ENCODE measurements around the gene C1QTNF4. TPM values are rescaled to one million over a fixed set of nuclear protein-coding genes. Genes with fewer than 3 reads are reported as not detected.

C1QTNF4 gene
- total and polyA plus RNA-seq, 10 of the 15 experiments (the other 5 are each of a cell fraction or from before 2014, with no cell fraction given) = 0.06 TPM; not detected in 9

GRCh38 chr11:47599902-47600301 is 5.7 kb upstream of the C1QTNF4 start:
- RAD21 ChIA-PET (ENCODE audit: unreplicated experiment) = no interaction called here

DNA sequence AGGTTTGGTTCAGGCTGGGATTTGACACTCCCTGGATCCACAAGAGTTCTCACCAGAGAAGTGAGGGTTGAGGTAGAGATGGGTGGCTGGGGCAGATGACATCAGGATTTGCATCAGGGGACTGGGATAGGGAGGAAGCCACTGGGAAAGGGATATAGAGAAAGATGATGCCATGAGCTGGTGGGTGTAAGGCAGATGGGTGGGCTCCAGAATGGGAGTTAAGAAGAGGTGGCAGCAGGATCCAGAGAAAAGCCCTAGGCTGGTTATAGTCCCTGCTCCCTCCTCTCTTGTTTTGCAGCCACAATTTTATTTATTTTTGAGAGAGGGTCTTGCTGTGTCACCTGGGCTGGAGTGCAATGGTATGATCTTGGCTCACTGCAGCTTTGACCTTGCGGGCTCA is 1.8 kb upstream of the C1QTNF4 start:
- 85% methylated on average over 1 of the region's 1 CpG for WGBS (ENCODE audit: insufficient coverage, insufficient replicate concordance, low lambda C conversion rate, missing lambda C conversion rate)
- peaks cover 3 to 23% of the 10 kb centered on the region in 2 experiments for H3K27me3 ChIP-seq (replicated peaks in 1 of 2; ENCODE audit: control insufficient read depth in 2 of 2, insufficient read depth in 2 of 2, low read length in 1 of 2)
- ATAC-seq = no peak
- ChIA-PET POLR2A (interaction anchor here (0.5 to 0.7 kb wide), 2 partner anchors 26 to 179 kb away, joined by 3 to 5 read pairs; no protein-coding TSS in a partner anchor), CTCF (interaction anchor here (0.6 to 0.8 kb wide), 2 partner anchors 22 to 219 kb away, joined by 3 read pairs; no protein-coding TSS in a partner anchor), RAD21 (ENCODE audit: unreplicated experiment) (no interaction called here), SMC1A (ENCODE audit: uncharacterized antibody, unreplicated experiment) (interaction anchor here (0.6 to 1.5 kb wide), 2 partner anchors 10 to 90 kb away, joined by 4 read pairs; no protein-coding TSS in a partner anchor)
- intact Hi-C loops (cut with micrococcal nuclease; ENCODE audit: unreplicated experiment) = no loop called here
- FAIRE-seq = no peak
- H3K27ac ChIP-seq (ENCODE audit: control insufficient read depth, insufficient read depth) = no peak overlapping the region
- no peak overlapping the region for H2AFZ ChIP-seq (ENCODE audit: control insufficient read depth, low read depth, low read length)
- no peaks in the 10 kb centered on the region for H3K79me2 ChIP-seq (ENCODE audit: control insufficient read depth, insufficient read depth, low read length)
- no peak for DNase-seq (ENCODE audit: low read depth, low spot score)
- TF ChIP-seq, protein P1, sequence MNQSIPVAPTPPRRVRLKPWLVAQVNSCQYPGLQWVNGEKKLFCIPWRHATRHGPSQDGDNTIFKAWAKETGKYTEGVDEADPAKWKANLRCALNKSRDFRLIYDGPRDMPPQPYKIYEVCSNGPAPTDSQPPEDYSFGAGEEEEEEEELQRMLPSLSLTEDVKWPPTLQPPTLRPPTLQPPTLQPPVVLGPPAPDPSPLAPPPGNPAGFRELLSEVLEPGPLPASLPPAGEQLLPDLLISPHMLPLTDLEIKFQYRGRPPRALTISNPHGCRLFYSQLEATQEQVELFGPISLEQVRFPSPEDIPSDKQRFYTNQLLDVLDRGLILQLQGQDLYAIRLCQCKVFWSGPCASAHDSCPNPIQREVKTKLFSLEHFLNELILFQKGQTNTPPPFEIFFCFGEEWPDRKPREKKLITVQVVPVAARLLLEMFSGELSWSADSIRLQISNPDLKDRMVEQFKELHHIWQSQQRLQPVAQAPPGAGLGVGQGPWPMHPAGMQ (IDR thresholded peaks at IDR 0.05; ENCODE audit: borderline replicate concordance) = no peak
- no peak for TF ChIP-seq CEBPB (IDR thresholded peaks at IDR 0.05; ENCODE audit: borderline replicate concordance in 1 of 2, low read depth in 2 of 2, low read length in 2 of 2)
- no peak for TF ChIP-seq ZNF24 (IDR thresholded peaks at IDR 0.05)
- TF ChIP-seq, protein P2, sequence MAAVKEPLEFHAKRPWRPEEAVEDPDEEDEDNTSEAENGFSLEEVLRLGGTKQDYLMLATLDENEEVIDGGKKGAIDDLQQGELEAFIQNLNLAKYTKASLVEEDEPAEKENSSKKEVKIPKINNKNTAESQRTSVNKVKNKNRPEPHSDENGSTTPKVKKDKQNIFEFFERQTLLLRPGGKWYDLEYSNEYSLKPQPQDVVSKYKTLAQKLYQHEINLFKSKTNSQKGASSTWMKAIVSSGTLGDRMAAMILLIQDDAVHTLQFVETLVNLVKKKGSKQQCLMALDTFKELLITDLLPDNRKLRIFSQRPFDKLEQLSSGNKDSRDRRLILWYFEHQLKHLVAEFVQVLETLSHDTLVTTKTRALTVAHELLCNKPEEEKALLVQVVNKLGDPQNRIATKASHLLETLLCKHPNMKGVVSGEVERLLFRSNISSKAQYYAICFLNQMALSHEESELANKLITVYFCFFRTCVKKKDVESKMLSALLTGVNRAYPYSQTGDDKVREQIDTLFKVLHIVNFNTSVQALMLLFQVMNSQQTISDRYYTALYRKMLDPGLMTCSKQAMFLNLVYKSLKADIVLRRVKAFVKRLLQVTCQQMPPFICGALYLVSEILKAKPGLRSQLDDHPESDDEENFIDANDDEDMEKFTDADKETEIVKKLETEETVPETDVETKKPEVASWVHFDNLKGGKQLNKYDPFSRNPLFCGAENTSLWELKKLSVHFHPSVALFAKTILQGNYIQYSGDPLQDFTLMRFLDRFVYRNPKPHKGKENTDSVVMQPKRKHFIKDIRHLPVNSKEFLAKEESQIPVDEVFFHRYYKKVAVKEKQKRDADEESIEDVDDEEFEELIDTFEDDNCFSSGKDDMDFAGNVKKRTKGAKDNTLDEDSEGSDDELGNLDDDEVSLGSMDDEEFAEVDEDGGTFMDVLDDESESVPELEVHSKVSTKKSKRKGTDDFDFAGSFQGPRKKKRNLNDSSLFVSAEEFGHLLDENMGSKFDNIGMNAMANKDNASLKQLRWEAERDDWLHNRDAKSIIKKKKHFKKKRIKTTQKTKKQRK (IDR thresholded peaks at IDR 0.05; ENCODE audit: low read depth, low read length) = no peak
- no peak for TF ChIP-seq HDGF (IDR thresholded peaks at IDR 0.05)
- TF ChIP-seq, protein P3, sequence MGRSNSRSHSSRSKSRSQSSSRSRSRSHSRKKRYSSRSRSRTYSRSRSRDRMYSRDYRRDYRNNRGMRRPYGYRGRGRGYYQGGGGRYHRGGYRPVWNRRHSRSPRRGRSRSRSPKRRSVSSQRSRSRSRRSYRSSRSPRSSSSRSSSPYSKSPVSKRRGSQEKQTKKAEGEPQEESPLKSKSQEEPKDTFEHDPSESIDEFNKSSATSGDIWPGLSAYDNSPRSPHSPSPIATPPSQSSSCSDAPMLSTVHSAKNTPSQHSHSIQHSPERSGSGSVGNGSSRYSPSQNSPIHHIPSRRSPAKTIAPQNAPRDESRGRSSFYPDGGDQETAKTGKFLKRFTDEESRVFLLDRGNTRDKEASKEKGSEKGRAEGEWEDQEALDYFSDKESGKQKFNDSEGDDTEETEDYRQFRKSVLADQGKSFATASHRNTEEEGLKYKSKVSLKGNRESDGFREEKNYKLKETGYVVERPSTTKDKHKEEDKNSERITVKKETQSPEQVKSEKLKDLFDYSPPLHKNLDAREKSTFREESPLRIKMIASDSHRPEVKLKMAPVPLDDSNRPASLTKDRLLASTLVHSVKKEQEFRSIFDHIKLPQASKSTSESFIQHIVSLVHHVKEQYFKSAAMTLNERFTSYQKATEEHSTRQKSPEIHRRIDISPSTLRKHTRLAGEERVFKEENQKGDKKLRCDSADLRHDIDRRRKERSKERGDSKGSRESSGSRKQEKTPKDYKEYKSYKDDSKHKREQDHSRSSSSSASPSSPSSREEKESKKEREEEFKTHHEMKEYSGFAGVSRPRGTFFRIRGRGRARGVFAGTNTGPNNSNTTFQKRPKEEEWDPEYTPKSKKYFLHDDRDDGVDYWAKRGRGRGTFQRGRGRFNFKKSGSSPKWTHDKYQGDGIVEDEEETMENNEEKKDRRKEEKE (IDR thresholded peaks at IDR 0.05) = no peak
- H4K20me1 ChIP-seq (ENCODE audit: control insufficient read depth, insufficient read depth) = no peaks in the 10 kb centered on the region
- no peaks in the 10 kb centered on the region for H3K36me3 ChIP-seq (ENCODE audit: control insufficient read depth in 2 of 2, insufficient read depth in 2 of 2, low read length in 1 of 2)
- no TSS peak for BruUV-seq (replicated peaks)
- in situ Hi-C loops (cut with MboI) = no loop called here
- no peak overlapping the region for H3K4me3 ChIP-seq
- peaks cover 7% of the 10 kb centered on the region for H3K4me1 ChIP-seq (ENCODE audit: control insufficient read depth, insufficient read depth, low read length)
- H3K9me3 ChIP-seq (replicated peaks; ENCODE audit: control insufficient read depth, insufficient read depth, low read length) = no peaks in the 10 kb centered on the region
- H3K4me2 ChIP-seq (ENCODE audit: control insufficient read depth, insufficient read depth) = no peak overlapping the region
- no peak overlapping the region for H3K9ac ChIP-seq (ENCODE audit: control insufficient read depth, insufficient read depth, low read length)

More at GRCh38 chr11:47599902-47600301, 5.7 kb upstream of the C1QTNF4 start:
- CTCF ChIA-PET = no interaction called here
- in situ Hi-C loops (cut with MboI) (no loop called here), intact Hi-C loops (cut with micrococcal nuclease; ENCODE audit: unreplicated experiment) (no loop called here)
- no peaks in the 10 kb centered on the region for H3K9me3 ChIP-seq (replicated peaks; ENCODE audit: control insufficient read depth, insufficient read depth, low read length)
- no peaks in the 10 kb centered on the region for H3K79me2 ChIP-seq (ENCODE audit: control insufficient read depth, insufficient read depth, low read length)
- DNase-seq (ENCODE audit: low read depth, low spot score) = no peak
- no peak overlapping the region for H3K27ac ChIP-seq (ENCODE audit: control insufficient read depth, insufficient read depth)
- no peaks in the 10 kb centered on the region for H4K20me1 ChIP-seq (ENCODE audit: control insufficient read depth, insufficient read depth)
- no peak for TF ChIP-seq PAX8 (IDR thresholded peaks at IDR 0.05)
- TF ChIP-seq ZNF207 (IDR thresholded peaks at IDR 0.05; ENCODE audit: borderline replicate concordance) = no peak
- TF ChIP-seq TCF7 (IDR thresholded peaks at IDR 0.05; ENCODE audit: borderline replicate concordance) = no peak
- no peak for TF ChIP-seq GABPA (IDR thresholded peaks at IDR 0.05; ENCODE audit: low read depth)
- H3K36me3 ChIP-seq (ENCODE audit: control insufficient read depth in 2 of 2, insufficient read depth in 2 of 2, low read length in 1 of 2) = no peaks in the 10 kb centered on the region
- no peak overlapping the region for H2AFZ ChIP-seq (ENCODE audit: control insufficient read depth, low read depth, low read length)
- SMC1A ChIA-PET (ENCODE audit: uncharacterized antibody, unreplicated experiment) = interaction anchor here (1.2 kb wide), 1 partner anchor 19 kb away, joined by 3 read pairs; no protein-coding TSS in a partner anchor
- BruUV-seq (replicated peaks) = no TSS peak
- H3K27me3 ChIP-seq (replicated peaks in 1 of 2; ENCODE audit: control insufficient read depth in 2 of 2, insufficient read depth in 2 of 2, low read length in 1 of 2) = no peaks in the 10 kb centered on the region
- WGBS (ENCODE audit: insufficient coverage, insufficient replicate concordance, low lambda C conversion rate, missing lambda C conversion rate) = 61% methylated on average over 4 of the region's 4 CpGs
- no peak for FAIRE-seq
- H3K4me1 ChIP-seq (ENCODE audit: control insufficient read depth, insufficient read depth, low read length) = no peaks in the 10 kb centered on the region
- H3K4me2 ChIP-seq (ENCODE audit: control insufficient read depth, insufficient read depth) = no peak overlapping the region
- ATAC-seq = no peak
- POLR2A ChIA-PET = no interaction called here
- no peak overlapping the region for H3K4me3 ChIP-seq
- no peak overlapping the region for H3K9ac ChIP-seq (ENCODE audit: control insufficient read depth, insufficient read depth, low read length)
